ENCODE data around the gene NKAIN1.

- TF ChIP-seq CTCF (IDR thresholded peaks at IDR 0.05) (no peak), ELK1 (IDR thresholded peaks at IDR 0.05; ENCODE audit: low read depth, low read length) (no peak), NPAS2 (CRISPR knock-in tag; IDR thresholded peaks at IDR 0.05; ENCODE audit: borderline replicate concordance) (no peak), RFX5 (IDR thresholded peaks at IDR 0.05) (no peak), REST (IDR thresholded peaks at IDR 0.05) (no peak), EP300 (IDR thresholded peaks at IDR 0.05) (no peak), BHLHE40 (IDR thresholded peaks at IDR 0.05; ENCODE audit: low read depth, low read length) (no peak), CEBPB (IDR thresholded peaks at IDR 0.05) (no peak), KDM1A (IDR thresholded peaks at IDR 0.05; ENCODE audit: low read depth) (no peak), CHD2 (IDR thresholded peaks at IDR 0.05; ENCODE audit: low read length, partially characterized antibody) (no peak), JUNB (IDR thresholded peaks at IDR 0.05) (no peak)
Observed at GRCh38 chr1:31170486-31170735, 69.3 kb downstream of the NKAIN1 start.

Data from A549 (cell line).